Dendritic cell treated with granulocyte-macrophage colony-stimulating factor and Interleukin-4, amounts not matched to agents 40 ng/mL and 50 ng/mL, for 4 days (primary cell): ENCODE measurements around the gene NBPF6.
"Not testable (repeated sequence)": the region's sequence is repeated elsewhere in the genome, so short reads cannot be mapped to it uniquely, and the experiment has no call there.

Source experiments
- H3K27ac Mint-ChIP-seq: one replicate; pipeline ENCODE4 v1.8.0; 2022; ENCODE audit warnings: mild to moderate bottlenecking, mixed read lengths
- H3K27me3 Mint-ChIP-seq: one replicate; pipeline ENCODE4 v1.8.0; 2022; ENCODE audit warnings: mild to moderate bottlenecking, mixed read lengths
- H3K36me3 Mint-ChIP-seq: one replicate; pipeline ENCODE4 v1.8.0; 2022; ENCODE audit warnings: low read depth, mixed read lengths
- H3K4me1 Mint-ChIP-seq: one replicate; pipeline ENCODE4 v1.8.0; 2022; ENCODE audit warnings: low read depth, mixed read lengths
- H3K4me3 Mint-ChIP-seq: one replicate; pipeline ENCODE4 v1.8.0; 2022; ENCODE audit warnings: mild to moderate bottlenecking, moderate library complexity, mixed read lengths
- H3K9me3 Mint-ChIP-seq: one replicate; pipeline ENCODE4 v1.8.0; 2022; ENCODE audit warnings: mixed read lengths
- intact Hi-C: fragments of 100-400 bp; cut with micrococcal nuclease; formaldehyde crosslinking; loops from one replicate; pipeline ENCODE4 v1.15.0; 2022

NBPF6 gene

DNA sequence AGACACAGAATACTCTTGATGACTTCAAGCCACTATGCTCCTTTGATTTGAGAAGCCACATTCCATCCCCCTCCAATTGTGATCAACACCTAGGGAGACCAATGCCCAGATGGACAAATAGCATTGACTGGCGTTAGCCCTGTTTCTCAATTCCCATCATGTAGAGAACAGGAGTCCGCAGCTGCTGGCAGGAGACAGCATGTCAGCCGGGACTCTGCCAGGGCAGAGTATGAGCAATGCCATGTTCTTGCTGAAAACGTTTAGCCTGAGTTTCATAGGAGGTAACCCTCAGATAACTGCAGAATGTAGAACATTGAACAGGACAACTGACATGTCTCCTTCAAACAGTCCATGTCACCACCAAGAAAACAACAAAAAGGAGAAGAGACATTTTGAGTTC lies 20.6 kb downstream of the NBPF6 start:
- H3K4me1 Mint-ChIP-seq, intact Hi-C loops, H3K36me3 Mint-ChIP-seq, H3K27ac Mint-ChIP-seq, H3K9me3 Mint-ChIP-seq, H3K4me3 Mint-ChIP-seq: not testable (repeated sequence)
- H3K27me3 Mint-ChIP-seq, result peaks cover 13% of the 10 kb centered on the region

DNA sequence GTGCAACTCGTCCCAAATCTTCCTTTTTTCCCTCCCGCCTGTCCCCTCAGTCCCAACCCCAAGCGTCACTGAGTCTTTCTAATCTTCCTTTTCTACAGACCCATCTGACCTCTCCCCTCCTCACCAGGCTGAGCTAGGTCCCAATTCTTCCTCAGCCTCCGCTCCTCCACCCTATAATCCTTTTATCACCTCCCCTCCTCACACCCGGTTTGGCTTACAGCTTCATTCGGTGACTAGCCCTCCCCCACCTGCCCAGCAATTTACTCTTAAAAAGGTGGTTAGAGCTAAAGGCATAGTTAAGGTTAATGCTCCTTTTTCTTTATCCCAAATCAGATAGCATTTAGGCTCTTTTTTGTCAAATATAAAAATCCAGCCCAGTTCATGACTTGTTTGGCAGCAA lies 24.4 kb downstream of the NBPF6 start:
- H3K4me3 Mint-ChIP-seq, H3K27ac Mint-ChIP-seq, H3K36me3 Mint-ChIP-seq, intact Hi-C loops, H3K4me1 Mint-ChIP-seq: not testable (repeated sequence)
- Mint-ChIP-seq H3K27me3 (peaks cover 11% of the 10 kb centered on the region), H3K9me3 (peaks cover 22% of the 10 kb centered on the region)

DNA sequence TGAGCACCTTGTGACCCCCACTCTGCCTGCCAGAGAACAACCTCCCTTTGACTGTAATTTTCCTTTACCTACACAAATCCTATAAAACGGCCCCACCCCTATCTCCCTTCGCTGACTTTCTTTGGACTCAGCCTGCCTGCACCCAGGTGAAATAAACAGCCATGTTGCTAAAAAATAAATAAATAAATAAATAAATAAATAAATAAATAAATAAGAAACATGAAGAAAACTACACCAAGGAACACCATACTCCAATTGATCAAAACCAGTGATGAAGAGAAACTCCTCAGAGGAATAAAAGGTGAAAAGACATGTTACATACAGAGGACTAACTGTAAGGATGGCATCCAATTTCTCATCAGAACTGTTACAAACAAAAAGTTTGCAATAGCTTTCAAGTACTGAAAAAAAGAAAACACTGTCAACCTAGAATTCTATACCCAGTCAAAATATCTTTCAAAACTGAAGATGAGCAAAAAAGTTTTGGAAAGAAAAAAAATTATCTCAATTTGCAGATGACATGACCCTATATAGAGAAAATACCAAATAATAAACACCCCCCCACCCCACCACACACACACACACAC lies 28.4 kb downstream of the NBPF6 start:
- Mint-ChIP-seq H3K4me1 (no peaks in the 10 kb centered on the region), H3K9me3 (peaks cover 31% of the 10 kb centered on the region), H3K4me3 (no peak overlapping the region), H3K27ac (no peak overlapping the region), H3K27me3 (peaks cover 9% of the 10 kb centered on the region), H3K36me3 (no peaks in the 10 kb centered on the region)
- intact Hi-C loops, result no loop called here

DNA sequence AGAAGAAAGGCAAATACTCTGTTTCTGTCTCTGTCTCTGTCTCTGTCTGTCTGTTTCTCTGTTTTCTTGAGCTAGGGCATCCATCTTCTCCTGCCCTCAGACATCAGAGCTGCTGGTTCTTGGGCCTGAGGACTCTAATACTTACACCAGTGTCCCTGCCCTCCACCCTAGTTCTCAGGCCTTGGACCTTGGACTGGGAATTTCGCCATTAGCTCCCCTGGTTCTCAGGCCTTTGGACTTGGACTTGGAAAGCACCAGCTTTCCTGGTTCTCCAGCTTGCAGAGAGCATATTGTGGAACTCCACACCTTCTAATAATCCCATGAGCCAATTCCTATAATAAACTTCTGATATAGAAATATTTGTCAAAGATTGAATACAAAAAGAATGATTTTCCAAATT lies 32.6 kb downstream of the NBPF6 start:
- H3K4me1 Mint-ChIP-seq, result no peaks in the 10 kb centered on the region
- H3K27ac Mint-ChIP-seq, result no peak overlapping the region
- peaks cover 34% of the 10 kb centered on the region for H3K9me3 Mint-ChIP-seq
- intact Hi-C loops, result no loop called here
- H3K36me3 Mint-ChIP-seq, result no peaks in the 10 kb centered on the region
- H3K4me3 Mint-ChIP-seq, result no peak overlapping the region
- peaks cover 4% of the 10 kb centered on the region for H3K27me3 Mint-ChIP-seq

DNA sequence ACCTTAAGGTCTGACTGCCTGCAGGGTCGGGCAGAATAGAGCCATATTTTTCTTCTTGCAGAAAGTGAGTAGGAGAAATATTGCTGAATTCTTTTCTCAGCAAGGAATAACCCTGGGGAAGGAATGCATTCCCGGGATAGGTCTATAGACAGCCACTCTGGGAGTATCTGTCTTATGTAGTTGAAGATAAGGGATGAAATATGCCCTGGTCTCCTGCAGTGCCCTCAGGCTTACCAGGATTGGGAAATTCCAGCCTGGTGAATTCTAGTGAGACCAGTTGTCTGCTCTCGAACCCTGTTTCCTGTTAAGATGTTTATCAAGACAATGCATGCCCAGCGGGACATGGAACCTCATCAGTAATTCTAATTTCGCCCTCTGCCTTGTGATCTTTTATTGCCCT lies 35.8 kb downstream of the NBPF6 start:
- H3K4me3 Mint-ChIP-seq, intact Hi-C loops, H3K36me3 Mint-ChIP-seq, H3K27ac Mint-ChIP-seq, H3K4me1 Mint-ChIP-seq, H3K27me3 Mint-ChIP-seq: not testable (repeated sequence)
- peaks cover 14% of the 10 kb centered on the region for H3K9me3 Mint-ChIP-seq

DNA sequence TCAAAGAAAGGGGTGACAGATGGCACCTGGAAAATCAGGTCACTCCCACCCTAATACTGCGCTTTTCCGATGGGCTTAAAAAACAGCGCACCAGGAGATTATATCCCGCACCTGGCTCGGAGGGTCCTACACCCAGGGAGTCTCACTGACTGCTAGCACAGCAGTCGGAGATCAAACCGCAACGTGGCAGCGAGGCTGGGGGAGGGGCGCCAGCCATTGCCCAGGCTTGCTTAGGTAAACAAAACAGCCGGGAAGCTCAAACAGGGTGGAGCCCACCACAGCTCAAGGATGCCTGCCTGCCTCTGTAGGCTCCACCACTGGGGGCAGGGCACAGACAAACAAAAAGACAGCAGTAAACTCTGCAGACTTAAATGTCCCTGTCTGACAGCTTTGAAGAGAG lies 36.6 kb downstream of the NBPF6 start:
- intact Hi-C loops, H3K4me3 Mint-ChIP-seq, H3K27me3 Mint-ChIP-seq, H3K27ac Mint-ChIP-seq, H3K4me1 Mint-ChIP-seq, H3K36me3 Mint-ChIP-seq: not testable (repeated sequence)
- peaks cover 14% of the 10 kb centered on the region for H3K9me3 Mint-ChIP-seq

DNA sequence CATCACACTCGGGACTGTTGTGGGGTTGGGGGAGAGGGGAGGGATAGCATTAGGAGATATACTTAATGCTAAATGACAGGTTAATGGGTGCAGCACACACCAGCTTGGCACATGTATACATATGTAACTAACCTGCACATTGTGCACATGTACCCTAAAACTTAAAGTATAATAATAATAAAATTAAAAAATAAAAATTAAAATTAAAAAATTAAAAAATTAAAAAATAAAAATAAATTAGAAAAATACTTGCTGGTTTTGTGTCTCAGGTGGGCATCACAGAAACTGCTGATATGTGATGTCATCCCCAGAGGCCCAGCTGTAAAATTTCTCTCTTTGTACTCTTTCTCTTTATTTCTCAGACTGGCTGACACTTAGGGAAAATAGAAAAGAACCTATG lies 44.9 kb downstream of the NBPF6 start:
- H3K36me3 Mint-ChIP-seq, intact Hi-C loops, H3K9me3 Mint-ChIP-seq, H3K4me1 Mint-ChIP-seq, H3K4me3 Mint-ChIP-seq, H3K27ac Mint-ChIP-seq, H3K27me3 Mint-ChIP-seq: not testable (repeated sequence)

DNA sequence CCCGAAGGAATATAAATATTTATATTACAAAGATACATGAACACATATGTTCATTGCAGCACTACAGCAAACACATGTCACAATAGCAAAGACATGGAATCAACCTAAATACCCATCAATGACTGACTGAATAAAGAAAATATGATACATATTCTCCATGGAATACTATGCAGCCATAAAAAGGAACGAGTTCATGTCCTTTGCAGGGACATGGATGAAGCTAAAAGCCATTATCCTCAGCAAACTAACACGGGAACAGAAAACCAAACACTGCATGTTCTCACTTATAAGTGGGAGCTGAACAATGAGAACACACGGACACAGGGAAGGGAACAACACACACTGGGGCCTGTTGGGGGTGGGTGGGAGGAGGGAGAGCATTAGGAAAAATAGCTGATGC lies 46.7 kb downstream of the NBPF6 start:
- H3K36me3 Mint-ChIP-seq, H3K4me3 Mint-ChIP-seq, H3K27ac Mint-ChIP-seq, intact Hi-C loops, H3K9me3 Mint-ChIP-seq, H3K4me1 Mint-ChIP-seq: not testable (repeated sequence)
- H3K27me3 Mint-ChIP-seq, result peaks cover 15% of the 10 kb centered on the region

DNA sequence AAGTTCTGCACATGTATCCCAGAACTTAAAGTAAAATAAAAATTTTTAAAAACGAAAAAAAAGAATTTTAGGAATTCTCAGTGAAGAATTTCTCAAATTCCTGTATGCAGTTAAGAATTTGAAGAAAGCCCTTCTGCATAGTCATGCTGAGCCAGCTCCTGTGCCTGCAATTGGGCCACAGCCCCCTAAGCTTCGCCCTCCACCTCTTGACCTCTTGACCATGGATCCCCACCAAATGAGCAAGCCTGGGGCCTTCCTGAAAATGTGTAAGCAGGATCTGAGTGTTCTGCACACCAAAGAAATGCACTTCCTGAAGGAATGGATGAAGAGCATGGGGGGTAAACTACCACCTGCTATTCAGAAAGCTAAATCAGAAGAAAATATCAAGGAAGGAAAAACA lies 52.0 kb downstream of the NBPF6 start:
- H3K27me3 Mint-ChIP-seq, result peaks cover 31% of the 10 kb centered on the region
- H3K9me3 Mint-ChIP-seq, result no peaks in the 10 kb centered on the region
- no peaks in the 10 kb centered on the region for H3K4me1 Mint-ChIP-seq
- intact Hi-C loops, result no loop called here
- H3K27ac Mint-ChIP-seq, result no peak overlapping the region
- H3K4me3 Mint-ChIP-seq, result no peak overlapping the region
- no peaks in the 10 kb centered on the region for H3K36me3 Mint-ChIP-seq

DNA sequence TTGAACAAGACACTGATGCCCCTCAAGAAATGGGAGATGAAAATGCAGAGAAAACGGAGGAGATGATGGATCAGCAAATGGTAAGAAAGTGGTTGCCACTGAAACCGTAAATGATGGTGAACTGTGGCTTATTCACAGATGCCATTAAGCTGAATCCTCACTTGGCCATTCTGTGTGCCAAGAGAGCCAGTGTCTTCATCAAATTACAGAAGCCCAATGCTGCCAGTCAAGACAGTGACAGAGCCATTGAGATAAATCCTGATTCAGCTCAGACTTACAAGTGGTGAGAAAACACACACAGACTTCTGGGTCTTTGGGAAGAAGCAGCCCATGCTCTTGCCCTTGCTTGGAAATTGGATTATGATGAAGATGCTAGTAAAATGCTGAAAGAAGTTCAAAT lies 52.5 kb downstream of the NBPF6 start:
- Mint-ChIP-seq H3K4me3 (no peak overlapping the region), H3K36me3 (no peaks in the 10 kb centered on the region), H3K4me1 (peaks cover 2% of the 10 kb centered on the region), H3K27ac (no peak overlapping the region), H3K27me3 (peaks cover 29% of the 10 kb centered on the region), H3K9me3 (no peaks in the 10 kb centered on the region)
- intact Hi-C loops, result no loop called here

DNA sequence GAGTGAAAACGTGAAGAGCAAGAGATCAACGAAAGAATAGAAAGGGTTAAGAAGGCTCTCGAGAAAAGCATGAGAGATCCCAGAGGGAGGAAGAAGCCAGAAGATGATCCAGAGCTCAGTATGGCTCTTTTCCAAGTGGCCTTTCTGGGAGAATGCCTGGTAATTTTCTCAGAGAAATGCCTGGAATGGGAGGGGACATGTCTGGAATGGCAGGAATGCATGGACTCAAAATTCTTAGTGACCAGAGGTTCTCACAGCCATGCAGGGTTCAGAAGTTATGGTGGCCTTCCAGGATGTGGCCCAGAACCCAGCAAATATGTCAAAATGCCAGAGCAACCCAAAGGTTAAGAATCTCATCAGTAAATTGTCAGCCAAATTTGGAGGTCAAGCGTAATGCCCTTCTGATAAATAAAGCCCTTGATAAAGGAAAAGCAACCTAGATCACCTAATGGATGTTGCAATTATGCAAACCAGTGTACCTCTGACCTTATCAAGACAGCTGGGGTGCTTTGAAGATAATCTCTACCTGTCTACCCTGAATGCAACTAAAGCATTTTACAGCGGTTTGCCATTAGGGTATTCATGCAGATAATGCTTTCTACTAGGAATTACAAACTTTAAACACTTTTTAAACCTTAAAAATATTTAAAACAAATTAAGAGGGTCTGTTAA lies 53.1 kb downstream of the NBPF6 start:
- intact Hi-C loops, result no loop called here
- no peaks in the 10 kb centered on the region for H3K9me3 Mint-ChIP-seq
- no peak overlapping the region for H3K4me3 Mint-ChIP-seq
- H3K4me1 Mint-ChIP-seq, result peaks cover 5% of the 10 kb centered on the region
- H3K27ac Mint-ChIP-seq, result no peak overlapping the region
- peaks cover 29% of the 10 kb centered on the region for H3K27me3 Mint-ChIP-seq
- no peaks in the 10 kb centered on the region for H3K36me3 Mint-ChIP-seq

DNA sequence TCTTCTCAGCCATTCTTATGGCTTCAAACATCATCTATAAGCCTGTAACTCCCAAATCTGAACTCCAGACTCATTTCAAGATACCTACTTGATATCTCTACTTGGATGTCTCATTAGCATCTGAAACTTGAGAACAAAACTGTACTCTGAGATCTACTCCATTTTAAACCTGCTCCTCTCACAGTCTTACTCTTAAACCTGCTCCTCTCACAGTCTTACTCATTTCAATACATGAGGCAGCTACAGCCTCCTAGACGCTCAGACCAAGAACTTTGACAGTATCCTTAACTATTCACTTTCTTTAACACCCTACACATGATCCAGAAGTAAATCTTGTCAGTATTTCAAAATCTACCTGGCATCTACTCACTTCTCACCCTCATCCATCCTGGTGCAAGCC lies 54.3 kb downstream of the NBPF6 start:
- Mint-ChIP-seq H3K4me1 (peaks cover 5% of the 10 kb centered on the region), H3K36me3 (no peaks in the 10 kb centered on the region), H3K4me3 (no peak overlapping the region), H3K9me3 (no peaks in the 10 kb centered on the region), H3K27ac (no peak overlapping the region), H3K27me3 (peaks cover 32% of the 10 kb centered on the region)
- intact Hi-C loops, result no loop called here

DNA sequence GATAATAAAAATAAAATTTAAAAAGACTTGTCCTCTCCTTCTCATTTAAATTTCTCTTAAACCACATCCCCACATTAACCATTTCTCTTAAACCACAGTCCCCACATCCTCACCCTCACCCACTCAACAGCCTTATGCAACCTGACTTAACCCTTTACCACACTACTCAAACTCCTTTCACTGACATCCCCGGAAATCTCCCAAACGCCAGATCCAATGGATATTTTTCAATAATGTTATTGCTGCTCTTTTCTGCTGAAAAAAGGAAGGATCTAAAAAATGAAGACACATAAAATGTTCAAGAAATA lies 55.6 kb downstream of the NBPF6 start:
- Mint-ChIP-seq H3K36me3 (no peaks in the 10 kb centered on the region), H3K4me3 (no peak overlapping the region), H3K27ac (no peak overlapping the region), H3K4me1 (peaks cover 5% of the 10 kb centered on the region), H3K27me3 (peaks cover 26% of the 10 kb centered on the region), H3K9me3 (no peaks in the 10 kb centered on the region)
- intact Hi-C loops, result no loop called here

DNA sequence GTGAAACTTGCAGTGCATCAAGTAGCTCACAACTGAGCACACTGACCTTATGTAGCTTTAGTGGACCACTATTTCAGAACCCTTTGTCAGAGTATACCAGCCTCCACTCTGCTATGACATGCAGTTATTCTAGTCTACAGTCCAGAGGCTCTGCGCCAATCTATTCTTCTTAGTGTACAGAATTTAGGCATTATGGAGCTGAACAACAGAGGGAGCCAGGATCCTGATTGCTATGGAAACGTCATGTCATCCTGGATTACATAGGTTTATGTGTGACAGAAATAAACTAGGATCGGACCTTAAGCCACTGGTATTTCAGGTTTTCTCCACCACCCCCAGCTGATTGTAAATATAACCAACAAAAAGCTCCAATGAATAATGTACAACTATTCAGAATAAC lies 61.6 kb downstream of the NBPF6 start:
- no peaks in the 10 kb centered on the region for H3K36me3 Mint-ChIP-seq
- H3K27ac Mint-ChIP-seq, result no peak overlapping the region
- no peaks in the 10 kb centered on the region for H3K9me3 Mint-ChIP-seq
- peaks cover 5% of the 10 kb centered on the region for H3K4me1 Mint-ChIP-seq
- H3K27me3 Mint-ChIP-seq, result peaks cover 10% of the 10 kb centered on the region
- intact Hi-C loops, result loop anchor here (1.0 kb wide), 2 partner anchors 50 to 132 kb away; no protein-coding TSS in a partner anchor
- no peak overlapping the region for H3K4me3 Mint-ChIP-seq
